DMS79 (cell line): ENCODE measurements around the gene OPALIN.

Experiments
- DNase-seq: peaks from one replicate; lab custom pipeline; 2025; lab: John Stamatoyannopoulos, UW

The OPALIN gene

DNA sequence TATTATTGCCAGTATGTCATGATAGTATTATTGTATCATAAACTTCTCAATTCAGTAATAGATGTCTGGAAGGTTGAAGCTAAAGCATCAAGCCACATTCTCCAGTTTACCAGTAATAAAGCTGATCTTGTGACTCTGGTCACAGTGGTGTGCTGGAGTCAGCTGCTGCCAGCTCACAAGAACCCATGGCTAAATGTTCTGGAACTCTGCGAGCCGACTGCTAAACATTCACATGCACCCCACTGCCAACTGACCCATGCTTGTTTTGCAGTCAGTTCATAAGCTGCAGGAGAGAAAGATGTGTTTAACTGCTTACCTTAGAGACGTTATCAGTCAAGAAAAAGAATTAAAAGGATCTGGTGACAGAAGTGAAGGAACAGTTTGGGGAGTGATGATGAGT is 60.4 kb downstream of the OPALIN start:
- no peak for DNase-seq

DNA sequence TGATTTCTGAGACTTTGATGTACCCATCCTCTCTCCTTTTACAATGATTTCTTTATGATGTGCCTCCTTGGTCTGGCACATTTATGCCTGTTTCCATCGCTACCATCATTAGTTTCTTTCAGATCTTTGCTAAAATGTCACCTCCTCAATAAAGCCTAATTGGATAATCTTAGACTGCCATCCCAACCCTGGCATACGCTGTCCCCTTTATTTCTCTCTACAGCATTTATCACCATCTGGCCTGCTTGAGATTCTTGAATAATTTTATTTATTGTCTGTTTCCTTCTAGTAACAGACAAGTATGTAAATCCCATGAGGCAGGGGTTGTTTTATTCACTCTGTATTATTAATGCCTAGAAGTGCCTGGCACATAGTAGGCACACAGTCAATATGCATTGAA is 61.3 kb downstream of the OPALIN start:
- DNase-seq = no peak

DNA sequence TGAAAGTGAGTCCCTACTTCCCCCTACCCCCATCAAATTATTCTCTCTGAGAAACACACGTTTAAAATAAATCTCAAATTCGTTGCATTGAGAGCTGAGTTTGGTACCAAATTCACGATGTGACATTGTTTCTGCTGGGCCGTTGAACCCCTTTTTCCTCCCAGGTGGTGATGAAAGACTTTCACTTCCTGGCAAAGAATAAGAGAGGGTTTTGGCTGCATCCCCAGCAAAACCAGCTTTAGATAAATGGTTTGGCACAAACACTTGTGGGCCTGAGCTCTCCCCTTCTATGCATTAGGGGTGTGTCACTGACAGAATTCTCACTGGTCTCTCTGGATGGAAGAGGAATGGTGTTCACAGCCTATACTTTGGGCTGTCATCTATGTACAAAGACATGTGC is 63.3 kb downstream of the OPALIN start:
- no peak for DNase-seq
